Stimulated activated CD4-positive, alpha-beta T cell treated with anti-CD3 and anti-CD28 coated beads, Interleukin-2, amount 100 ng/mL, for 48 hours (primary cell): ENCODE measurements around the gene PTPRG.
"Not testable (repeated sequence)": the region's sequence is repeated elsewhere in the genome, so short reads cannot be mapped to it uniquely, and the experiment has no call there.

Experiments used
- DNase-seq, 2 donors: peaks; one replicate each; pipeline ENCODE4 v3.0.0-alpha.2; 2020

Gene PTPRG

GRCh38 chr3:62028236-62028635 lies 466.9 kb downstream of the PTPRG start:
- DNase-seq = no peak

GRCh38 chr3:62032738-62033137 lies 471.4 kb downstream of the PTPRG start:
- no peak for DNase-seq

GRCh38 chr3:62035402-62036057 lies 474.2 kb downstream of the PTPRG start:
- DNase-seq = no peak

GRCh38 chr3:62036726-62037125 lies 475.4 kb downstream of the PTPRG start:
- DNase-seq = no peak

- not testable (repeated sequence) for DNase-seq
Observed at GRCh38 chr3:62038798-62039197, 477.4 kb downstream of the PTPRG start.

- no peak for DNase-seq
Observed at GRCh38 chr3:62039586-62039985, 478.2 kb downstream of the PTPRG start.

GRCh38 chr3:62041681-62042080 lies 480.3 kb downstream of the PTPRG start:
- no peak for DNase-seq

GRCh38 chr3:62044874-62045411 lies 483.6 kb downstream of the PTPRG start:
- no peak for DNase-seq

- no peak for DNase-seq
Observed at GRCh38 chr3:62046326-62046725, 485.0 kb downstream of the PTPRG start.

- DNase-seq = no peak
Observed at GRCh38 chr3:62048577-62048976, 487.2 kb downstream of the PTPRG start.

GRCh38 chr3:62049033-62049432 lies 487.7 kb downstream of the PTPRG start:
- DNase-seq = no peak

GRCh38 chr3:62051506-62051905 lies 490.1 kb downstream of the PTPRG start:
- no peak for DNase-seq

GRCh38 chr3:62052331-62052730 lies 491.0 kb downstream of the PTPRG start:
- DNase-seq = no peak

- no peak for DNase-seq
Observed at GRCh38 chr3:62056658-62057057, 495.3 kb downstream of the PTPRG start.

GRCh38 chr3:62057339-62058047 lies 496.1 kb downstream of the PTPRG start:
- DNase-seq = no peak

- no peak for DNase-seq
Observed at GRCh38 chr3:62065985-62066693, 504.8 kb downstream of the PTPRG start.

- no peak for DNase-seq
Observed at GRCh38 chr3:62068337-62068736, 507.0 kb downstream of the PTPRG start.

- DNase-seq = no peak
Observed at GRCh38 chr3:62070891-62071290, 509.5 kb downstream of the PTPRG start.

GRCh38 chr3:62073038-62073437 lies 511.7 kb downstream of the PTPRG start:
- DNase-seq = no peak

GRCh38 chr3:62084558-62084957 lies 523.2 kb downstream of the PTPRG start:
- DNase-seq = no peak

GRCh38 chr3:62088472-62089104 lies 527.2 kb downstream of the PTPRG start:
- DNase-seq = no peak

GRCh38 chr3:62090066-62090465 lies 528.7 kb downstream of the PTPRG start:
- DNase-seq = no peak

- DNase-seq = no peak
Observed at GRCh38 chr3:62090519-62090918, 529.1 kb downstream of the PTPRG start.
